Ishikawa (cell line): Measurements from ENCODE around the gene TXN.

Experiments used
- CEBPB ChIP-seq: IDR thresholded peaks from 2 replicates; pipeline ENCODE4 v1.6.1; 2012
- CREB1 ChIP-seq: IDR thresholded peaks from 2 replicates; pipeline ENCODE4 v1.6.1; 2012; ENCODE audit warnings: low read depth
- EGR1 ChIP-seq: IDR thresholded peaks from 2 replicates; pipeline ENCODE4 v1.6.1; 2012
- EP300 ChIP-seq: IDR thresholded peaks from 2 replicates; pipeline ENCODE4 v1.6.1; 2012; ENCODE audit warnings: borderline replicate concordance
- FOXM1 ChIP-seq: IDR thresholded peaks from 2 replicates; pipeline ENCODE4 v1.6.1; 2012; ENCODE audit warnings: low read depth, borderline replicate concordance
- NFIC ChIP-seq: IDR thresholded peaks from 2 replicates; pipeline ENCODE4 v1.6.1; 2012
- RAD21 ChIP-seq: IDR thresholded peaks from 2 replicates; pipeline ENCODE4 v1.6.1; 2012; ENCODE audit warnings: low read depth
- TAF1 ChIP-seq: IDR thresholded peaks from 2 replicates; pipeline ENCODE4 v1.6.1; 2012; ENCODE audit warnings: low read depth, mild to moderate bottlenecking
- TCF12 ChIP-seq: IDR thresholded peaks from 2 replicates; pipeline ENCODE4 v1.6.1; 2012; ENCODE audit warnings: low read depth
- TEAD4 ChIP-seq: IDR thresholded peaks from 2 replicates; pipeline ENCODE4 v1.6.1; 2012
- YY1 ChIP-seq: IDR thresholded peaks from 2 replicates; pipeline ENCODE4 v1.6.1; 2012; ENCODE audit warnings: low read depth
- ZBTB7A ChIP-seq: IDR thresholded peaks from 2 replicates; pipeline ENCODE4 v1.6.1; 2012; ENCODE audit warnings: low read depth
- TF ChIP-seq, protein P1 (sequence below): IDR thresholded peaks from 2 replicates; pipeline ENCODE4 v1.6.1; 2012
- TF ChIP-seq, protein P2 (sequence below): IDR thresholded peaks from 2 replicates; pipeline ENCODE4 v1.6.1; 2012
- TF ChIP-seq, protein P3 (sequence below): IDR thresholded peaks from 2 replicates; pipeline ENCODE4 v1.6.1; 2012; ENCODE audit warnings: low read depth, mild to moderate bottlenecking

The TXN gene

DNA sequence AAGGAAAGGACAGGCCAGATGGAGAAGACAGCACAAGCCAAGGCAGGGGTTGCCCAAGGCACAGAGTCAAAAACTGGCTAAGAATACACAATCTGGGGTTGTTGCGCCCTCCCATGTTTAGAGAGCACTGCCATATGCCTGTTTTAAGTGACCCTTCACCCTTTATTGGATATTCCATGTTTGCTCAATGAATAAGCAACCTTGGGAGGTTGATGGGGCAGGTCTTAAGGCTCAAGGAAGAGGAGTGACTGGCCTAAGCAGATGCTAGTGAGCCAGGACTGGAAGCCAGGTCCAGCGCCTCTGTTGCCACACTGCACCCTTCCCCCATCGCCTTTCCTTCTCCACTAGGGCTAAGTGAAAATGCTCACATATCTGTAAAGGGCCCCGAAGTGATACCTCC is 6.7 kb downstream of the TXN start:
- TF ChIP-seq TCF12 (no peak), EGR1 (no peak), NFIC (no peak), CEBPB (no peak), RAD21 (no peak), FOXM1 (no peak), TEAD4 (no peak), CREB1 (no peak), EP300 (no peak), YY1 (no peak), TAF1 (no peak), ZBTB7A (no peak)
- TF ChIP-seq, protein P1, sequence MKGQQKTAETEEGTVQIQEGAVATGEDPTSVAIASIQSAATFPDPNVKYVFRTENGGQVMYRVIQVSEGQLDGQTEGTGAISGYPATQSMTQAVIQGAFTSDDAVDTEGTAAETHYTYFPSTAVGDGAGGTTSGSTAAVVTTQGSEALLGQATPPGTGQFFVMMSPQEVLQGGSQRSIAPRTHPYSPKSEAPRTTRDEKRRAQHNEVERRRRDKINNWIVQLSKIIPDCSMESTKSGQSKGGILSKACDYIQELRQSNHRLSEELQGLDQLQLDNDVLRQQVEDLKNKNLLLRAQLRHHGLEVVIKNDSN, result no peak
- TF ChIP-seq, protein P2, sequence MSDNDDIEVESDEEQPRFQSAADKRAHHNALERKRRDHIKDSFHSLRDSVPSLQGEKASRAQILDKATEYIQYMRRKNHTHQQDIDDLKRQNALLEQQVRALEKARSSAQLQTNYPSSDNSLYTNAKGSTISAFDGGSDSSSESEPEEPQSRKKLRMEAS, result no peak
- TF ChIP-seq, protein P3, sequence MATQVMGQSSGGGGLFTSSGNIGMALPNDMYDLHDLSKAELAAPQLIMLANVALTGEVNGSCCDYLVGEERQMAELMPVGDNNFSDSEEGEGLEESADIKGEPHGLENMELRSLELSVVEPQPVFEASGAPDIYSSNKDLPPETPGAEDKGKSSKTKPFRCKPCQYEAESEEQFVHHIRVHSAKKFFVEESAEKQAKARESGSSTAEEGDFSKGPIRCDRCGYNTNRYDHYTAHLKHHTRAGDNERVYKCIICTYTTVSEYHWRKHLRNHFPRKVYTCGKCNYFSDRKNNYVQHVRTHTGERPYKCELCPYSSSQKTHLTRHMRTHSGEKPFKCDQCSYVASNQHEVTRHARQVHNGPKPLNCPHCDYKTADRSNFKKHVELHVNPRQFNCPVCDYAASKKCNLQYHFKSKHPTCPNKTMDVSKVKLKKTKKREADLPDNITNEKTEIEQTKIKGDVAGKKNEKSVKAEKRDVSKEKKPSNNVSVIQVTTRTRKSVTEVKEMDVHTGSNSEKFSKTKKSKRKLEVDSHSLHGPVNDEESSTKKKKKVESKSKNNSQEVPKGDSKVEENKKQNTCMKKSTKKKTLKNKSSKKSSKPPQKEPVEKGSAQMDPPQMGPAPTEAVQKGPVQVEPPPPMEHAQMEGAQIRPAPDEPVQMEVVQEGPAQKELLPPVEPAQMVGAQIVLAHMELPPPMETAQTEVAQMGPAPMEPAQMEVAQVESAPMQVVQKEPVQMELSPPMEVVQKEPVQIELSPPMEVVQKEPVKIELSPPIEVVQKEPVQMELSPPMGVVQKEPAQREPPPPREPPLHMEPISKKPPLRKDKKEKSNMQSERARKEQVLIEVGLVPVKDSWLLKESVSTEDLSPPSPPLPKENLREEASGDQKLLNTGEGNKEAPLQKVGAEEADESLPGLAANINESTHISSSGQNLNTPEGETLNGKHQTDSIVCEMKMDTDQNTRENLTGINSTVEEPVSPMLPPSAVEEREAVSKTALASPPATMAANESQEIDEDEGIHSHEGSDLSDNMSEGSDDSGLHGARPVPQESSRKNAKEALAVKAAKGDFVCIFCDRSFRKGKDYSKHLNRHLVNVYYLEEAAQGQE, result no peak

DNA sequence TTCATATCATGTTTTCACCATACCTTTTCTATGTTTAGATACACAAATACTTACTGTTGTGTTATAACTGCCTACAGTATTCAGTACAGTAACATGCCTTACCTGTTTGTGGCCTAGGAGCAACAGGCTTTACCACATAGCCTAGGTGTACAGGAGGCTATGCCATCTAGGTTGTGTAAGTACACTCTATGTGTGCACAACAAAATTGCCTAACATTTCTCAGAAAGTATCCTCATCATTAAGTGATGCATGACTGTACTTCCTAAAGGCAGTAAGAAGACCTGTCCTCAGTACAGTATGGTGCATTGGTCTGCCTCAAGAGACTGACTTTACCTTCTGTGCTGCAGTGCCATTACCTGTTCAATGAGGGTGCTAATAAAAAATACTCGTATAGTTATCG is 7.9 kb downstream of the TXN start:
- TF ChIP-seq CEBPB, result 0 out of 2 replicates have a peak, but pooled peaks have one; percentile 56
- TF ChIP-seq TCF12, result no peak
- no peak for TF ChIP-seq FOXM1
- no peak for TF ChIP-seq RAD21

DNA sequence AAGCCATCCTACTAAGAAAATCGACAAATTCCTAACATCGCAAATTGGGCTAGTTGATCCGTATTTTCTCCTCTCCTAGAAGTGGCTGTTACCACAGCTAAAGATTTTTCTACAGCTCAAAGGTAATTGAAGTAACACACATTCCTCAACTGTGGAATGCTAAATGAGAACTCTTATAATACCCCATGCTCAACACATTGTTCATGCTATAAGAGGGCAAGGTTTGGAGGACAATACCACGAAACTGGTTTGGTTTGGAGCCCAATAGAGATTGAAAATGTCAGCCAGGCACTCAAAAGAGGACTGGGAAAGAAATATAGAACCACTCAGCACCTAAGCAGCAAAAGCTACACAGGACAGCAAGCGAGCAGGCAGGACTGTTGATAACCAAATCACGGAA is 10.1 kb downstream of the TXN start:
- TF ChIP-seq CREB1, result no peak
- no peak for TF ChIP-seq TEAD4
- TF ChIP-seq, protein P2, result no peak
- TF ChIP-seq EP300, result no peak
- TF ChIP-seq, protein P3, result no peak

DNA sequence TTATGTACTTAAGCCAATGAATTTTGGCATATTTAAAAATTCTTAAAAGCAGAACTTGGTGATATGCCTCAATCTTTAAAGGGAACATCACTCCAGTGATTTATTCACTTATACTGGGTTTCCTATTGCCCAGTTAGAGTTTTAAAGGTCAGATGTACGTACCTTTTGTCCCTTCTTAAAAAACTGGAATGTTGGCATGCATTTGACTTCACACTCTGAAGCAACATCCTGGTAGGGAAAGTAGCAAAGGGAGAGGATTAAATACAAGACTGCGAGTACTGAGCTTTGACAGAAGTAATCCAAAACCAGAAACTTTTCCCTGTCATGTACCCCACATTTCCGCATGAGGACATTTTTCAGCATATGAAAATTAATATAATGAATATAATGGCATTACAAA is 11.7 kb downstream of the TXN start:
- TF ChIP-seq, protein P3, result no peak
- no peak for TF ChIP-seq EGR1
- no peak for TF ChIP-seq CREB1
- no peak for TF ChIP-seq RAD21
- TF ChIP-seq, protein P2, result no peak
- no peak for TF ChIP-seq FOXM1
- TF ChIP-seq YY1, result no peak
- TF ChIP-seq, protein P1, result no peak
- no peak for TF ChIP-seq TEAD4

DNA sequence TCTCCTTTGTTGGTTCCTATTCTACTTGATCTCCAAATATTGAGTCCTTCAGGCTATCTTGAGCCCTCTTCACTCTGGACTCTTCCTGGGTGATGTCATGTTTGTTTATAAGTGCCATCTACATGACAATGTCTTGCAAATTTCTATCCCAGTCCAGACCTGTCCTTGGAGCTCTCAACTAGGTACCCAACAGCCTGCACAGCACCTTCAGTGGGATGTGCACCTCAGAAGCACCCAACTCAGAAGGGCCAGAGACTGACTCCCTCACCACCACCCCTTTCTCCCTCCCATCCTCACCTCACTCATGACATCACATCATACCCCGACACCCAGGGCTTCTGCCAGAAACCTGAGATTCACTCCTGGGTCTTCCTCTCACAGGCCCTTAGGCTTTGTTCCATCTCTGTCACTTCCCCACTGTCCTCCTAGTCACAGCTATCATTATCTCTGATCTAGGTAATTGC is 14.4 kb downstream of the TXN start:
- TF ChIP-seq NFIC (no peak), CREB1 (no peak), CEBPB (no peak), TEAD4 (no peak), RAD21 (no peak), EP300 (no peak), ZBTB7A (no peak), TCF12 (no peak), TAF1 (no peak), YY1 (no peak), EGR1 (no peak), FOXM1 (no peak)
- TF ChIP-seq, protein P1, result no peak
- TF ChIP-seq, protein P3, result no peak
- TF ChIP-seq, protein P2, result no peak
